Gastroesophageal sphincter (tissue), 3 donors: ENCODE measurements around the gene CFAP45.
A peak's percentile ranks its signal among the peaks of the same experiment; 100 is the strongest.

ENCODE experiments used
- CTCF ChIP-seq, 4 experiments: fragments of 200-600 bp in 2 of 4; fragments of 450-650 bp in 2 of 4; sonication (generic) in 1 of 4; IDR thresholded peaks; one replicate each; pipeline ENCODE4 v1.5.1; 2017 to 2019; ENCODE audit warnings: antibody characterized with exemption in 4 of 4, mild to moderate bottlenecking in 2 of 4, moderate library complexity in 2 of 4
- EP300 ChIP-seq: sonication (generic); formaldehyde crosslinking; IDR thresholded peaks from one replicate; pipeline ENCODE4 v1.6.1; 2017; ENCODE audit warnings: antibody characterized with exemption, mild to moderate bottlenecking
- POLR2A ChIP-seq, 2 donors: fragments of 450-650 bp; IDR thresholded peaks; one replicate each; pipeline ENCODE4 v1.6.1; 2017; ENCODE audit warnings: antibody characterized with exemption in 2 of 2, mild to moderate bottlenecking in 2 of 2, moderate library complexity in 1 of 2
- POLR2AphosphoS5 ChIP-seq: sonication (generic); formaldehyde crosslinking; IDR thresholded peaks from one replicate; pipeline ENCODE4 v1.6.1; 2017; ENCODE audit warnings: antibody characterized with exemption

DNA sequence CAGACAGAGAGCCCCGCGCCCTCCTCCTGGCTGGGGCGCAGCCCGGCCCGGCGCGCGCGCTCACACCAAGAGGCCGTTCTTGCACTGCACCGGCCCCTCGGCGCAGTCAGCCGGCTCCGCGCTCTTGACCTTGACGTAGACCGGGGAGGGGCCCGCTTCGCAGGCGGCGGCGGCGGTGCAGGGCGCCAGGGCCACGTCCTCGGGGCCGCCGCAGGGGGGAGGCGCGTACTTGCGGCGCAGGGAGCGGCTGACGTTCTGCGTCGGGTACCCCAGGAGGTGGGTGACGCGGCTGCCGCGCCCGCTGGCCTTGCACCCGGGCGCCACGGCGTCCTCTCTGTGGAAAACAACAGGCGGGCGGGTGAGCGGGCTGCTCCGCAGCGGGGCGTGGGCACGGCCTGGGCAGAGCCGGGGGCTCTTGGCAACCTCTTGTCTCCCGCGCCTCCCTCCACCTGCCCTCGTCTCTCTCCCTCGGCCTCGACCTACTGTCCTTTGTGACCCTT lies 45.2 kb downstream of the CFAP45 start:
- TF ChIP-seq CTCF (IDR thresholded peaks at IDR 0.05) (peak in 3 of 4 experiments; percentile 42 to 45 (median 44)), EP300 (no peak), POLR2A (IDR thresholded peaks at IDR 0.05) (peak; percentile 80 to 88), POLR2AphosphoS5 (peak; percentile 81)
